OCI-LY7 (cell line): ENCODE measurements around the gene LARGE1. TPM values are rescaled to one million over a fixed set of nuclear protein-coding genes. Genes with fewer than 3 reads are reported as not detected.

ENCODE experiments used
- BruUV-seq: library from RNA; stranded (reverse); fragments of 400-500 nt; replicated peaks from 2 replicates; lab custom pipeline; 2021; lab: Mats Ljungman, UMichigan
- CTCF ChIA-PET: fragments of 300-600 bp; sonication (Branson Sonifier 250); formaldehyde crosslinking; loops from one replicate; lab custom pipeline; 2022; ENCODE audit warnings: antibody characterized with exemption; ENCODE audit not compliant: unreplicated experiment; lab: Charles Lee
- POLR2A ChIA-PET: fragments of 300-600 bp; sonication (Branson Sonifier 250); formaldehyde crosslinking; loops from one replicate; lab custom pipeline; 2022; ENCODE audit warnings: antibody characterized with exemption; lab: Charles Lee
- DNase-seq: peaks from one replicate; pipeline ENCODE4 v3.0.0-alpha.2; 2015; ENCODE audit warnings: low spot score
- H2AFZ ChIP-seq: fragments of 200-600 bp; sonication (generic), shearing (Covaris generic); 2 replicates; pipeline ENCODE4 v1.6.1; 2014; ENCODE audit warnings: mild to moderate bottlenecking, antibody characterized with exemption, low read length, moderate library complexity
- H3K27ac ChIP-seq: fragments of 200-600 bp; sonication (generic); 2 replicates; pipeline ENCODE4 v1.5.1; 2014; ENCODE audit warnings: mixed run types, low read depth, mild to moderate bottlenecking, moderate library complexity, low read length, inconsistent platforms; ENCODE audit not compliant: poor library complexity, severe bottlenecking
- H3K36me3 ChIP-seq: fragments of 200-600 bp; sonication (generic); 2 replicates; pipeline ENCODE4 v1.6.1; 2014; ENCODE audit warnings: mild to moderate bottlenecking, antibody characterized with exemption, low read length, moderate library complexity, mixed read lengths; ENCODE audit not compliant: insufficient read depth
- H3K4me1 ChIP-seq: fragments of 200-600 bp; sonication (generic); 2 replicates; pipeline ENCODE4 v1.5.1; 2014; ENCODE audit warnings: mild to moderate bottlenecking, low read length; ENCODE audit not compliant: insufficient read depth, poor library complexity, severe bottlenecking
- H3K4me2 ChIP-seq: fragments of 200-600 bp; sonication (generic); 2 replicates; pipeline ENCODE4 v1.6.1; 2014; ENCODE audit warnings: mild to moderate bottlenecking, low read length
- H3K4me3 ChIP-seq: fragments of 200-600 bp; sonication (generic); 2 replicates; pipeline ENCODE4 v1.5.1; 2014; ENCODE audit warnings: mild to moderate bottlenecking, low read depth, low read length; ENCODE audit not compliant: poor library complexity, severe bottlenecking
- H3K79me2 ChIP-seq: fragments of 200-600 bp; sonication (generic); 2 replicates; pipeline ENCODE4 v1.6.1; 2016; ENCODE audit warnings: low read depth, mild to moderate bottlenecking, low read length, moderate library complexity, mixed read lengths; ENCODE audit not compliant: insufficient read depth
- H3K9me2 ChIP-seq: fragments of 200-600 bp; sonication (generic); 2 replicates; pipeline ENCODE4 v1.6.1; 2016; ENCODE audit warnings: mild to moderate bottlenecking, low read length, mixed read lengths; ENCODE audit not compliant: insufficient read depth
- H3K9me3 ChIP-seq: fragments of 200-600 bp; sonication (generic); 2 replicates; pipeline ENCODE4 v1.6.1; 2014; ENCODE audit warnings: mild to moderate bottlenecking, mixed run types, low read length, mixed read lengths
- H4K20me1 ChIP-seq: fragments of 200-600 bp; sonication (generic); 2 replicates; pipeline ENCODE4 v1.6.1; 2014; ENCODE audit warnings: mild to moderate bottlenecking, antibody characterized with exemption, low read length, moderate library complexity, mixed read lengths; ENCODE audit not compliant: insufficient read depth
- CTCF ChIP-seq: fragments of 200-600 bp; sonication (generic); conservative IDR thresholded peaks from 2 replicates; pipeline ENCODE4 v1.5.1; 2014; ENCODE audit warnings: mild to moderate bottlenecking, antibody characterized with exemption, low read length, moderate library complexity, mixed read lengths
- EZH2phosphoT487 ChIP-seq: fragments of 200-600 bp; sonication (generic); IDR thresholded peaks from 2 replicates; pipeline ENCODE4 v1.6.1; 2018; ENCODE audit warnings: low read depth, borderline replicate concordance, mild to moderate bottlenecking, mixed run types, antibody characterized with exemption, low read length, moderate library complexity, mixed read lengths
- intact Hi-C: fragments of 100-400 bp; cut with micrococcal nuclease; formaldehyde crosslinking; loops from one replicate; pipeline ENCODE4 v1.10.0; 2022; ENCODE audit not compliant: unreplicated experiment
- total RNA-seq, 2 experiments: library from RNA; depleted of rRNA in 1 of 2; stranded (reverse); fragments of >200 nt in 1 of 2; shearing (Covaris generic) in 1 of 2; gene quantifications; 2 replicates each; pipeline ENCODE4 v1.2.3, GENCODE V29; 2014 to 2022

LARGE1 gene
- total RNA-seq, 2 experiments from 2014 or later: 31.5 to 31.9 TPM

GRCh38 chr22:33470456-33470855 is 449.8 kb downstream of the LARGE1 start:
- Histone ChIP-seq H2AFZ (no peak overlapping the region), H3K4me3 (no peak overlapping the region), H3K9me2 (no peaks in the 10 kb centered on the region), H3K4me1 (peaks cover 5% of the 10 kb centered on the region), H4K20me1 (no peaks in the 10 kb centered on the region), H3K36me3 (no peaks in the 10 kb centered on the region), H3K9me3 (no peaks in the 10 kb centered on the region), H3K4me2 (no peak overlapping the region), H3K79me2 (no peaks in the 10 kb centered on the region), H3K27ac (no peak overlapping the region)
- POLR2A ChIA-PET: interaction anchor here (0.6 to 0.7 kb wide), 2 partner anchors 59 to 227 kb away, joined by 4 read pairs; no protein-coding TSS in a partner anchor
- intact Hi-C loops: no loop called here
- no peak for DNase-seq
- CTCF ChIA-PET: no interaction called here
- BruUV-seq: no TSS peak
- TF ChIP-seq EZH2phosphoT487 (no peak), CTCF (no peak)

- DNase-seq: no peak
- Histone ChIP-seq H3K27ac (no peak overlapping the region), H3K9me2 (no peaks in the 10 kb centered on the region), H3K4me1 (peaks cover 5% of the 10 kb centered on the region), H3K9me3 (no peaks in the 10 kb centered on the region), H4K20me1 (no peaks in the 10 kb centered on the region), H3K4me3 (no peak overlapping the region), H3K4me2 (no peak overlapping the region), H2AFZ (no peak overlapping the region), H3K79me2 (no peaks in the 10 kb centered on the region), H3K36me3 (no peaks in the 10 kb centered on the region)
- ChIA-PET POLR2A (no interaction called here), CTCF (no interaction called here)
- BruUV-seq: no TSS peak
- no peak for TF ChIP-seq CTCF
- intact Hi-C loops: no loop called here
Measured at GRCh38 chr22:33467620-33468095, 452.6 kb downstream of the LARGE1 start.

GRCh38 chr22:33467080-33467479 is 453.2 kb downstream of the LARGE1 start:
- Histone ChIP-seq H3K4me2 (no peak overlapping the region), H3K9me3 (peaks cover under 1% of the 10 kb centered on the region; the same call in 1 of the 2 replicates), H4K20me1 (no peaks in the 10 kb centered on the region), H3K4me1 (peaks cover under 1% of the 10 kb centered on the region), H3K4me3 (no peak overlapping the region), H3K36me3 (no peaks in the 10 kb centered on the region), H2AFZ (no peak overlapping the region), H3K79me2 (no peaks in the 10 kb centered on the region), H3K27ac (no peak overlapping the region), H3K9me2 (no peaks in the 10 kb centered on the region)
- TF ChIP-seq EZH2phosphoT487 (no peak), CTCF (no peak)
- POLR2A ChIA-PET: interaction anchor here (0.6 to 0.7 kb wide), 2 partner anchors 176 to 1465 kb away, joined by 3 to 4 read pairs; no protein-coding TSS in a partner anchor
- intact Hi-C loops: no loop called here
- no TSS peak for BruUV-seq
- CTCF ChIA-PET: no interaction called here
- DNase-seq: no peak
